Putamen (tissue), 1 donor: ENCODE measurements around the gene LEMD1.

ENCODE experiments used
- DNase-seq: peaks from one replicate; pipeline ENCODE4 v3.0.0-alpha.2; 2016; ENCODE audit warnings: low spot score

The LEMD1 gene

DNA sequence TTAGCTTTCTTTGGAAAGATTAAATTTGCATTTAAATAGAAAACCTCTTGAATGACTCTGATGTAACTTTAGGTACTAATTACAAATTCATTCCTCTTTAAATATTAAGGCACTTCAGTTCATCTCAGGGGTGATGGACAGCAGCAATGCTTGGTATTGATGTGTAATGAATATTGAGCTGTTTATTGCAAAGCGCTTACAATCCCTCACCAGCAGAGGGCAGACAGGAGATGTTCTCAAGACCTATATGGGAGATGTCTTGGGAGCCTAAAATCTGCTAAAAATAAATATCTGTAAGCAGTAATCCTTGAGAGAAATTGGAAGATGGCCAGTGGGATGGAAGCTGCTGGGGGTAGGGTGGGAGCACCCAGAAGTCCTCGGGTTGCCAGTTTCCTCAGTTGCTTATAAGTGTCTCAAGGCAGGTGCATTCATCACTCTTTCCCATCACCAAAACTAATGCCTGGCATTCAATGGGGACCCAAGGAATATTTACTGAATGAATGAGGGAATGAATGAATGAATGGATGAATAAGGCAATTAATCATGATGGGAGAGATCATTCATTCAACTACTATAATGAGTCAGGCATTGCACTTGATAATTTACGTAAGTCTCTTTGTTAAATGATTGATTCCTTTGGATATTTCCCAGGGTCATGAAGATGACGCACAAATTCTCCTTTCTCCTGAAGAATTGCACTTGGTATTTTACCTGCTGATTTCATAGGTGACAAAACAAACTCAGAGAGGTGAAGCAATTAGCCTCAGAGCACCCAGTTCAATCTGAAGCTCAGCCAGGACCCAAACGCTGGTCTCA, 67.4 kb downstream of the LEMD1 start:
- DNase-seq = peak; percentile 74

DNA sequence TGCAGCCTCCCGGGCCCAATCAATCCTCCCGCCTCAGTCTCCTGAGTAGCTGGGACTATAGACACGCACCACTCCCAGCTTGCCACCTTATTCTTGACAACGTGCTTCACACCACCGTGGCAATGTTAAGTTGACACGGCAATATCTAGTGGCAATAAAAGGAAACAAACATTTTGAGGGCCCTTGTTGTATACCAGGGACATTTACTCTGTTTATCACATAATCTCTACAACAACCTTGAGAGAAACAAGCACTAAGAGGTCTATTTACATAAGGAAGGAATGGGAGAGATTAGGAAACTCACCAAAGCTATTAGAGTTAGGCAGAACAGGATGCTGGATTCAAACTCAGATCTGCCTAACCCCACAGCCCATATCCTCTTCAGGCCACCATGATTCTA, 68.2 kb downstream of the LEMD1 start:
- DNase-seq = no peak

DNA sequence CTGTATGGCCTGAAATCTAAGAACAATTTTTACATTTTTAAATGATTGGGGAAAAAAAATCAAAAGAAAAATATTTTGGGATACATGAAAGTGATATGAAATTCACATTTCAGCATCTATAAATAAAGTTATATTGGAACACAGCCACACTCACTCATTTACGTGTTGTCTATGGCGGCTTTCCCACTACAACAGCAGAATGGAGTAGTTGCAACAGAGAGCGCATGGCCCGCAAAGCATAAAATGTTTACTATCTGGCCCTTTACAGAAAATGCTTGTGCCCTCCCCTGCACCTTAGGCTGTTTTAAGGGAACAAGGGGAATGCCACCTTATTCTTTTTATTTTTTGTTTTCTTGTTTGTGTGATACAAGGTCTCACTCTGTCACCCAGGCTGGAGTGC, 68.7 kb downstream of the LEMD1 start:
- no peak for DNase-seq

- DNase-seq = no peak
Observed at GRCh38 chr1:205351984-205352713, 69.7 kb downstream of the LEMD1 start.

DNA sequence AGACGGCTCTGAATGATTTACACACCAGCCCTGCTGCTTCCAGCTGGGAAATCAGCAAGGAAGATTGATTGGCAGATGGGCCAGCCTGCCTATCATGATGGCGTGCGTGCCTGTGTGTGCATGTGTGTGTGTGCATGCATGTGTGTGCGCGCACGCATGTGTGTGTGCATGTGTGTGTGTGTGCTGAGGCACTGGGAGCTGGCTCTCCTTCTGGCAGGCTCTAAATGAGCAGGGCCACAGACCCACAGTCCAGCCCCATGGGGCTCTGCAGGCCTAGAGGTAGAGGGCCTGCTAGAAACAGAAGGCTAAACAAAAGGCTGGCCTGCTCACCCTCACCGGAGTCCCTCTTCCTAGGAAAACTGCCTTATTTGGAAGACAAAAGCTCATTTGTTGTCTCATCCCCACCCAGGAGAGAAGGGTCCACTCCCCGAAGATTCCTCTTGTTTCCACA, 71.1 kb downstream of the LEMD1 start:
- DNase-seq = no peak

DNA sequence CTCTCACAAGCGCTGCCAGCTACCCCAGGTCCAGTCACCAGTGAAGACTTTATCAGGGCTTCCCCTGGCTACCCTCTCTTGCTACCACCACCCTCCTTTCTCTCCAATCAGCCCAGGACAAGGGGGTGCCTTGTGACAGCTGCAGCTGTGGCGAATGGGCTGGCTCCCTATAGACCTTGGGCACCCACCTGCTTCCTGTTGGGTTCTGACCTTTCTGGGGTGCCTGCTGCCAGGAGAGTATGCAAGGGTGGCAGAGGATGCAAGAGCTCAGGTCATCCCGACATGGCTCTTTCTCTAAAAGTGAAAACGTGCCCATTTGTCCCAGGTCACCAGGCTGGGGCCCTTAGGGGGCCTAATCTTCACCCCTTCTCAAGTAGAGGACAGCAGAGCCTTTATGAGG, 71.7 kb downstream of the LEMD1 start:
- DNase-seq = no peak

DNA sequence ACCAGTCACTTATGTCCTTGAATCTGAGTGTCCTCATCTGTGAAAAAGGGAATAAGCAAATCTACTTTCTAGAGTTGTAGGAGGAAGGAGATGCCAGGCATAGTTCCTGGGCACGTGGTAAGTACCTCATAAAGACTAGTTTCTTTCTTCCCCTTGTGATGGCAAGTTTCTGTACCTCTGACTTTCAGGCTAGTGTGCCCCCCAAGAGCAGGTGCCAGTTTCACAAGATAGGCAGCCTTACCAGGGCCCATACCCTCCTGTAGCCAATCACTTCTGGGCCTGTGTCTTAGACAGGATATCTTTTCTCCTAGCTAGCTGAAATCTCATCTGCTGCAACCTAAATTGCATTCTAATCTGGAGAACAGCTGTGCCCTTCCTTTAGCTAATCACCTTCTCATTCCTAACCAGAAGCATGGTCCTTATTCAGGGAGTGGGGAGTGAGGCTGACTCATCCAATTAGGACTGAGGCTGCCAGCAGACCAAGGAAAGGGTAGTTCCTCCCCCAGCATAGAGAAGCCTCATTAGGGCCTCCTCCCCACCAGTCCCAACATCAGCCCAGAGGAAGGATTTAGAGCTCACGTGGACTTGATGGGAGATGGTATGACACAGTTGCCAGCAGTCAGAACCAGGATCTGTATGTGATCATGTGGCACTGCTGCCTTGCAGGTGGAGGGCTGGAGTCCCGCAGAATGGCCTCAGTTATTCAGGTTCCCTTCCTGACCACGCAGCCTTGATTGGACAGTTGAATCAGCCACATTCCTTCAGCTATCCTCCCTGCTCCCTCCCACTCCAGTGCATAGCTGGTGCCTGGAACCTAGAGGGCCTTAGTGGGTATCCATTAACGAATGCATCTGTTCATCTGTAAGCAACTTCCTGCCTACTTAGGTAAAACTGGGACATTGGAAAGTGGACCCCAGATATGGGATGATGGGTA, 73.0 kb downstream of the LEMD1 start:
- DNase-seq = no peak

DNA sequence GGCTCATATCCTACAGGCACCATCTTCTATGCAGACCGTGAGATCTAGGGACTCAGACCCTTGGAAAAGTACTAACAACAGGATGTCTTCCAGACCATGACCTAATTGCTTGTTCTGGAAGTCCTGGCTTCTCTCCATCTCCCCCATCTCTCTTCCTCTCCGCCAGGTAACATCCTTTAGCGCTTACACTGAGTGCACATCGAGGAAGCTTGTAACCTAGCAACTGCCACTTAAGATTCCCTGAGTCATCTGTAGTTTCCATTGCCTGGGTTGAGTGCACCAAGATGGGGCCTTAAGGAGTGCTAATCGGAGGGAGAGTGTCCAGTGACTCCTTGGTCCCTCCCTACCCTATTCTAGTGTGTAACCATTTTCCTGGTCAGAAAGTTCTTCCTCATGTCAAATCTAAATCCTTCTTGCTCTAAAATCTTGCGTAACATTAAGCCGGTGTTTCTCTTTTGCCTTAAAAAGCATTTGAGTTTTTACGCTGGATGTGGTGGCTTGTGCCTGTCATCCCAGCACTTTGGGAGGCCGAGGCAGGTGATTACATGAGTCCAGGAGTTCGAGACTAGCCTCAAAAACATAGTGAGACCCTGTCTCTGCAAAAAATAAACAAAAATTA, 74.8 kb downstream of the LEMD1 start:
- no peak for DNase-seq

DNA sequence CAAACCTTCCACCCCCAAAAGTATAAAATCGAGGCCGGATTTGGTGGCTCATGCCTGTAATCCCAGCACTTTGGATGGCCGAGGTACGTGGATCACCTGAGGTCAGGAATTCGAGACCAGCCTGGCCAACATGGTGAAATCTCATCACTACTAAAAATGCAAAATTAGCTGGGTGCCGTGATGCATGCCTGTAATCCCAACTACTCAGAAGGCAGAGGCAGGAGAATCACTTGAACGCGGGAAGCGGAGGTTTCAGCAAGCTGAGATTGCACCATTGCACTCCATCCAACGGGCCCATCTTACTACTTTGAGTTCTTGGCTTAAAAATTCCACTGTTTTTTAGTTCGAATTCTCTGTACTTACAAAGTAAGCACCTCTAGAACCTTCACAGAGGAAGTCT, 76.1 kb downstream of the LEMD1 start:
- no peak for DNase-seq

GRCh38 chr1:205344066-205344928, 77.6 kb downstream of the LEMD1 start:
- DNase-seq = no peak

- DNase-seq = no peak
Observed at GRCh38 chr1:205343431-205344065, 78.3 kb downstream of the LEMD1 start.

DNA sequence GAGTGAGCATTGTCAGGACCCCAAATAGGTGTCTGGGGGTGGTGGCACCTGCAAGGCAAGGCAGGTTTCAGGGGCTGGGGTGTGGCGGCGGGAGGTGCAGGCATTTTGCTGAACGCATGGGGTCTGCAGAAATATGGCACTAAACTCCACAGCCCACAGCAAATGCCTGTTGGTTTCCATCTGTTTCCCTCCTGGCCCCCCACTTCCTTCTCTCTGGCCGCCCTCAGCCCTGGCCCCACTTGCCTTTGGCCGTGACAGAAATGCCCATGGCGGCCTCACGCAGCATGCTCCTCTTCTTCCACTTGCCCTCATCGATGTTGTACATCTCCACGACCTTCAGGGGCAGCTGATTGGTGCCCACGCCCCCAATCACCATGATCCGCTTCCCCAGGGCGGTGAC, 78.9 kb downstream of the LEMD1 start:
- DNase-seq = no peak

- DNase-seq = no peak
Observed at GRCh38 chr1:205340676-205341075, 81.2 kb downstream of the LEMD1 start.

DNA sequence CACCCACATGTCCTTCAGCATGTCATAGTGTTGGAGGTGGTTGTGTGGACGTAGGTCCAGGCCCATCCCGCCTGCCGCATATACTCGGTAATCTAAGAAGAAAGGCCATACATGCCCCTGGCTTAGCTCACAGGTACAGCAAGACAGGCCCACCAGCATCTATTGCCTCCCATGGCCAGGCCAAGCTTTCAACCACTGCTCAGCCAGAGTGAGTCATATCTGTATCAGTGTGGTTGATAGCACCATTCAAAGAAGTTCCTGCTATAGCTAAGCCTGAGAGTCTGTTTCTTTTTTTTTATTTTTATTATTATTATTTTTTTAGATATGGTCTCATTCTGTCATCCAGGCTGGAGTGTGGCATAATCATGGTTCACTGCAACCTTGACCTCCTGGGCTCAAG, 82.1 kb downstream of the LEMD1 start:
- DNase-seq = no peak

- DNase-seq = no peak
Observed at GRCh38 chr1:205339197-205339702, 82.6 kb downstream of the LEMD1 start.

DNA sequence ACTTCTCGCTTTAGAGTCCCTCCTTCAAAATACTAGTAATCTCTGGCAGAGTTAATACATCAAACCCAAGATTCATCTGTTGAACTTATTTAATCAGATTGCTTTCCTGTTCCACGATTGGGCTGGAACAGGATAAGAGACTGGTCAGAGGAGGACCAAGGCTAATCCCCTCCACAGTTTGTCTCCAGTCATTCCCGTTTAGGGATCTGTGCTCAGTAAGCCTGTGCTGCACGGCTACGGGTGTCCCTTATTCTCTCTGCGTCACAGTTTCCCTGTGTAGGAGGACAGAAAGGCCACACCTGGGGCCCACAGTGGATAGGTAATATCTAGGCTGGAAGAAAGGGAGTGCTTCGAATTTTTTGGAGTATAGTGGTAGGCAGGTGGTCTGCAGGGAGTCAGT, 83.8 kb downstream of the LEMD1 start:
- DNase-seq = no peak

DNA sequence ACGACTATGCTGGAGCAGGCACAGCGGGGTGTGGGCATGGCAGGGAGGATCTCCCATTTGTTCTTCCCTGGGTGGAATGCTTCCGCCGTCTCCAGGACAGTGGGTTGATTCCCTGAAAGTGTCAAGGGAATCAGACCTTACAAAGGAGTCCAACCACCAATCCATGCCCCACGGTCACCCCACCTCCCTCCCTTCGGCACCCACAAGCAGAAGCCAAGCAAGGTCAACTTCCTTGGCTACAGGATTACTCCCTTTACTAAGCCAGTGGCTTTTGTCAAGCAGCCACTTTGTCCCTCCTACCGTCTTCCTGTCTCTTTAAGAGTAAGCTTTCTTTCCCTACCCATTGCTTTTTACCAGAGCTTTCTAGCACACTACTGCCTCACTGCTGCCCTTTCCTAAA, 84.4 kb downstream of the LEMD1 start:
- no peak for DNase-seq

DNA sequence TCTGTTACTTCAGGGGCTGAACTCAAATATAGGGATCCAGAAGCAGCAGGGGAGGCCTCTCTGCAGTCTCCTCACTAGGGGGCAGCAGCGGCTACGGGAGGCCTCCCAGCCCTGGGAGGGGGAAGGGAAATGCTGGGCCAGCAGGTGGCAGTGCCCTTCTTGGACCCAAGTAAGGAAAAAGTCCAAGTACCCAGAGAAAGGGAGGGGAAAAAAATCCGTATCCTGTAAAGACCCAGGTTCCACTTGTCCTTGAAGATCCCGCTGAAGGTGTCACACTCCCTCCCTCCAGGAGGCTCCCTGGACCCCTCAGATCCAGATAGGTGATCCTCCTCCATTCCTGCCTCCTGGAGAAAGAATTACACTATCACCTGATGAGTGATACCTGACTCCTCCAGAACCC, 86.2 kb downstream of the LEMD1 start:
- peak; percentile 76 for DNase-seq

GRCh38 chr1:205332015-205332791, 89.7 kb downstream of the LEMD1 start:
- no peak for DNase-seq
